Smooth muscle cell (in vitro differentiated cells): ENCODE data around the gene NLE1. TPM values are rescaled to one million over a fixed set of nuclear protein-coding genes. Genes with fewer than 3 reads are reported as not detected.

Source experiments
- DNase-seq: peaks from one replicate; lab custom pipeline; 2025; ENCODE audit not compliant: unreplicated experiment; lab: John Stamatoyannopoulos, UW
- H2AFZ ChIP-seq: fragments of 200-600 bp; sonication (generic); 2 replicates; pipeline ENCODE4 v1.6.0; 2016; ENCODE audit warnings: antibody characterized with exemption, low read depth, mild to moderate bottlenecking
- H3F3A ChIP-seq: fragments of 200-600 bp; sonication (generic); 2 replicates; pipeline ENCODE4 v1.6.0; 2017; ENCODE audit warnings: antibody characterized with exemption, low read depth
- H3K27ac ChIP-seq: fragments of 200-600 bp; sonication (generic); 2 replicates; pipeline ENCODE4 v1.5.1; 2016; ENCODE audit warnings: low read depth, mild to moderate bottlenecking
- H3K27me3 ChIP-seq: fragments of 200-600 bp; sonication (generic); 2 replicates; pipeline ENCODE4 v1.6.1; 2016; ENCODE audit warnings: low read depth, mild to moderate bottlenecking
- H3K36me3 ChIP-seq: fragments of 200-600 bp; sonication (generic); 2 replicates; pipeline ENCODE4 v1.5.1; 2016; ENCODE audit warnings: low read depth
- H3K4me1 ChIP-seq: fragments of 200-600 bp; sonication (generic); 2 replicates; pipeline ENCODE4 v1.5.1; 2016; ENCODE audit warnings: low read depth
- H3K4me2 ChIP-seq: fragments of 200-600 bp; sonication (generic); 2 replicates; pipeline ENCODE4 v1.6.0; 2016; ENCODE audit warnings: mild to moderate bottlenecking
- H3K4me3 ChIP-seq: fragments of 200-600 bp; sonication (generic); 2 replicates; pipeline ENCODE4 v1.5.1; 2016; ENCODE audit warnings: mild to moderate bottlenecking
- H3K79me2 ChIP-seq: fragments of 200-600 bp; sonication (generic); 2 replicates; pipeline ENCODE4 v1.6.0; 2016; ENCODE audit warnings: low read depth, mild to moderate bottlenecking
- H3K9ac ChIP-seq: fragments of 200-600 bp; sonication (generic); 2 replicates; pipeline ENCODE4 v1.6.0; 2016; ENCODE audit warnings: low read depth
- H3K9me3 ChIP-seq: fragments of 200-600 bp; sonication (generic); replicated peaks from 2 replicates; pipeline ENCODE4 v1.5.1; 2016; ENCODE audit warnings: low read depth
- H4K20me1 ChIP-seq: fragments of 200-600 bp; sonication (generic); 2 replicates; pipeline ENCODE4 v1.6.0; 2016; ENCODE audit warnings: low read depth
- CTCF ChIP-seq: fragments of 200-600 bp; sonication (generic); IDR thresholded peaks from 2 replicates; pipeline ENCODE4 v1.5.1; 2017; ENCODE audit warnings: borderline replicate concordance, mild to moderate bottlenecking, antibody characterized with exemption; ENCODE audit not compliant: insufficient read depth, poor library complexity, severe bottlenecking
- WGBS: methylation state at CpG from one replicate; pipeline ENCODE4 v1.1.7; 2016; ENCODE audit warnings: low lambda C conversion rate; 5-methylcytosine and 5-hydroxymethylcytosine counted together
- polyA plus RNA-seq: library from polyadenylated mRNA; unstranded; fragments of >200 nt; fragmentation: Nextera tagmentation; extraction: Ambion mirVana; gene quantifications from 2 replicates; pipeline ENCODE4 v1.2.1, GENCODE V29; 2016
- small RNA-seq: library from RNA; depleted of rRNA; stranded (forward); fragments of <200 nt; gene quantifications from one replicate; pipeline ENCODE3, GENCODE V24; 2014
- total RNA-seq: library from RNA; depleted of rRNA; stranded (reverse); fragments of >200 nt; gene quantifications from 2 replicates; pipeline ENCODE4 v1.2.3, GENCODE V29; 2014

Gene NLE1
- total and polyA plus RNA-seq, 2 experiments from 2014 or later: 5.6 to 10.3 TPM

GRCh38 chr17:35080536-35080935, 61.6 kb downstream of the NLE1 start:
- Histone ChIP-seq H3K4me3 (no peak overlapping the region), H3K4me1 (peaks cover 13% of the 10 kb centered on the region), H3K36me3 (no peaks in the 10 kb centered on the region), H2AFZ (no peak overlapping the region), H3K79me2 (peaks cover 38% of the 10 kb centered on the region), H3K9ac (no peak overlapping the region), H4K20me1 (peaks cover 69% of the 10 kb centered on the region), H3F3A (no peaks in the 10 kb centered on the region), H3K27ac (no peak overlapping the region), H3K9me3 (no peaks in the 10 kb centered on the region), H3K27me3 (no peaks in the 10 kb centered on the region), H3K4me2 (no peak overlapping the region)
- WGBS: 64% methylated on average over 1 of the region's 1 CpG
- TF ChIP-seq CTCF: no peak
- no peak for DNase-seq

DNA sequence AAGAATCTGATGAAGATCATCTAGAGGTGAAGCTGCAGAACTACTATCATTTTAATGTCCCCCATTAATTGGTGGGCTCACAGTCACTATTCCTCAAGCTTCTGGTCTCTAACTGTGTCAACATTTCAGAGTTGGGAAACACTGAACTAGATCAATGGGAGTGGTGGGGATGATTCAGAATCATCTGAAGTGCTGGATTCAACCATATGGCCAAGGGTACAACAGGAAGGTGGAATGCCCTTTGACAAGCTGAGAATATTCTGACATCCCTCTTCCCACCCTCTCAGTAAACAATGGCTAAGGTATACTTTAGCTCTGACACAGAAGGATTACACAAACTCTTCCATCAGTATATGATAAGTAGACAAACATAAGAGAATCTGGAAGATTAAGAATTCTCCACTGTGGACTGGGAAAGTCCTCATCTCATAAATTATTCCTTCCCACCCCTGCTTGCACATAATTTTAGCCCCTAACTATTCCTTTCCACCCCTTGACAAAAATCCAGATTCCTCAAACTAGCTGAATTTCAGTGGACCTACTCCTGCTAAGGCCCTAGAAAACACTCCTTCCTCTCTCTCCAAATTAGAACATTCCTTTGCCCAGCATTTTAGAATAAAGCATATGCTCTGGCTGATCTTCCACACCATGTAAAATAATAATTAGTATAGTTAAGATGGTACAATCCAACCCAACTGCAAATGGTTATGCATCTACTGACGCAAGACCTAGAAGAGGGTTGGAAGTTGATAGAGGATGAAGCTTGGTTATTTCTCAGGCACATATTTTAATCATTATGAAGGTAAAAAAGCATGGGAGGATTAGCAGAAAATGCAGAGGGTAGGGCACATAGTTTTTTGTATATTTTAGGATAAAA, 62.3 kb downstream of the NLE1 start:
- H3K36me3 ChIP-seq: no peaks in the 10 kb centered on the region
- no peak overlapping the region for H3K9ac ChIP-seq
- H4K20me1 ChIP-seq: peaks cover 77% of the 10 kb centered on the region
- no peak overlapping the region for H3K27ac ChIP-seq
- peaks cover 8% of the 10 kb centered on the region for H3K4me1 ChIP-seq
- H3K79me2 ChIP-seq: peaks cover 38% of the 10 kb centered on the region
- DNase-seq: no peak
- WGBS: 100% methylated on average over 1 of the region's 1 CpG
- no peak for TF ChIP-seq CTCF
- no peaks in the 10 kb centered on the region for H3K9me3 ChIP-seq
- no peaks in the 10 kb centered on the region for H3F3A ChIP-seq
- H3K4me3 ChIP-seq: no peak overlapping the region
- H3K27me3 ChIP-seq: no peaks in the 10 kb centered on the region
- H2AFZ ChIP-seq: no peak overlapping the region
- H3K4me2 ChIP-seq: no peak overlapping the region

Small RNA genes lying within 50 kb of the gene (small RNA-seq; reads per million reads assigned to genes)
- not detected for gene RNU6-840P

Other genes with a start within 250 kb of the NLE1 start
- 1.5 and 1.9 TPM in 2 replicates for gene CCT6B, start 180.8 kb downstream of the NLE1 start, total RNA-seq
- 1.6 and 1.8 TPM in 2 replicates for gene CCT6B, start 180.8 kb downstream of the NLE1 start, polyA plus RNA-seq
- gene ZNF830, start 180.8 kb downstream of the NLE1 start, total RNA-seq: 10.2 and 12.1 TPM in 2 replicates
- 8.9 and 10.4 TPM in 2 replicates for gene ZNF830, start 180.8 kb downstream of the NLE1 start, polyA plus RNA-seq
- gene LIG3, start 161.8 kb downstream of the NLE1 start, total RNA-seq: 31.2 and 34.6 TPM in 2 replicates
- 18.1 and 19.4 TPM in 2 replicates for gene LIG3, start 161.8 kb downstream of the NLE1 start, polyA plus RNA-seq
- 7.1 and 20.0 TPM in 2 replicates for gene RFFL, start 78.6 kb downstream of the NLE1 start, total RNA-seq
- 5.3 and 7.0 TPM in 2 replicates for gene RFFL, start 78.6 kb downstream of the NLE1 start, polyA plus RNA-seq
- 1.4 and 1.7 TPM in 2 replicates for gene RAD51D, start 22.4 kb downstream of the NLE1 start, total RNA-seq
- 2.0 and 5.5 TPM in 2 replicates for gene RAD51D, start 22.4 kb downstream of the NLE1 start, polyA plus RNA-seq
- not detected in 2 replicates for gene FNDC8, start 20.7 kb downstream of the NLE1 start, total RNA-seq
- not detected in 2 replicates for gene FNDC8, start 20.7 kb downstream of the NLE1 start, polyA plus RNA-seq
- not detected in 2 replicates for gene UNC45B, start 5.5 kb upstream of the NLE1 start, total RNA-seq
- 0.02 TPM in 1 of 2 replicates, not detected in the other for gene UNC45B, start 5.5 kb upstream of the NLE1 start, polyA plus RNA-seq
- gene SLC35G3, start 52.1 kb upstream of the NLE1 start, total RNA-seq: not detected in 2 replicates
- gene SLC35G3, start 52.1 kb upstream of the NLE1 start, polyA plus RNA-seq: not detected in 2 replicates
- 16.0 and 26.8 TPM in 2 replicates for gene SLFN5, start 100.8 kb upstream of the NLE1 start, total RNA-seq
- 8.8 and 9.1 TPM in 2 replicates for gene SLFN5, start 100.8 kb upstream of the NLE1 start, polyA plus RNA-seq
- 4.3 and 4.4 TPM in 2 replicates for gene SLFN11, start 231.3 kb upstream of the NLE1 start, total RNA-seq
- 1.4 and 1.8 TPM in 2 replicates for gene SLFN11, start 231.3 kb upstream of the NLE1 start, polyA plus RNA-seq